Panc1 (cell line): Measurements from ENCODE around the gene AGPAT1. TPM values are rescaled to one million over a fixed set of nuclear protein-coding genes. Genes with fewer than 3 reads are reported as not detected.

Source experiments
- ATAC-seq: fragments of 200-7000 bp; cut with Tn5 transposase; 2 replicates; pipeline ENCODE4 v1.9.1; 2020; ENCODE audit warnings: mild to moderate bottlenecking, moderate library complexity
- BruUV-seq: library from RNA; stranded (reverse); fragments of 400-500 nt; replicated peaks from 2 replicates; lab custom pipeline; 2021; lab: Mats Ljungman, UMichigan
- CTCF ChIA-PET: fragments of 300-600 bp; sonication (Branson Sonifier 250); formaldehyde crosslinking; loops from one replicate; lab custom pipeline; 2022; ENCODE audit warnings: antibody characterized with exemption; lab: Charles Lee
- POLR2A ChIA-PET: fragments of 300-600 bp; sonication (Branson Sonifier 250); formaldehyde crosslinking; loops from one replicate; lab custom pipeline; 2022; ENCODE audit warnings: antibody characterized with exemption; lab: Charles Lee
- DNase-seq: peaks from one replicate; pipeline ENCODE4 v3.0.0-alpha.2; 2010; ENCODE audit warnings: low read depth, low spot score
- H3K27ac ChIP-seq: 2 replicates; pipeline ENCODE4 v1.5.1; 2011; ENCODE audit warnings: mild to moderate bottlenecking, low read length, inconsistent platforms
- H3K27me3 ChIP-seq: fragments of 200-500 bp; sonication (Bioruptor generic); 2 replicates; pipeline ENCODE4 v1.6.0; 2014; ENCODE audit warnings: low read length, inconsistent platforms; ENCODE audit not compliant: control insufficient read depth, insufficient read depth
- H3K36me3 ChIP-seq: fragments of 200-500 bp; sonication (Bioruptor generic); 2 replicates; pipeline ENCODE4 v1.5.1; 2014; ENCODE audit warnings: inconsistent platforms, mild to moderate bottlenecking, low read length, moderate library complexity; ENCODE audit not compliant: control insufficient read depth, insufficient read depth
- H3K4me1 ChIP-seq: 2 replicates; pipeline ENCODE4 v1.5.1; 2011; ENCODE audit warnings: inconsistent platforms, mild to moderate bottlenecking, low read length, moderate library complexity; ENCODE audit not compliant: control insufficient read depth, insufficient read depth
- H3K4me3 ChIP-seq, 2 experiments: 2 replicates each; pipeline ENCODE4 v1.5.1; 2011 to 2012; ENCODE audit warnings: low read depth in 2 of 2, low read length in 2 of 2, mild to moderate bottlenecking in 2 of 2, inconsistent platforms in 1 of 2, moderate library complexity in 1 of 2
- H3K9me3 ChIP-seq: fragments of 200-500 bp; sonication (Bioruptor generic); 2 replicates; pipeline ENCODE4 v1.5.1; 2014; ENCODE audit warnings: low read depth, mild to moderate bottlenecking, inconsistent platforms, low read length, moderate library complexity; ENCODE audit not compliant: control insufficient read depth, insufficient read depth
- CTCF ChIP-seq: fragments of 450-650 bp; IDR thresholded peaks from 2 replicates; pipeline ENCODE4 v1.5.1; 2017; ENCODE audit warnings: mild to moderate bottlenecking
- POLR2AphosphoS5 ChIP-seq: IDR thresholded peaks from 2 replicates; pipeline ENCODE4 v1.6.1; 2012; ENCODE audit warnings: mild to moderate bottlenecking, low read depth, low read length, moderate library complexity
- REST ChIP-seq, 2 experiments: IDR thresholded peaks; 2 replicates each; pipeline ENCODE4 v1.6.1; 2011 to 2012; ENCODE audit warnings: low read depth in 2 of 2, control low read depth in 1 of 2, low read length in 1 of 2, mild to moderate bottlenecking in 1 of 2, moderate library complexity in 1 of 2; ENCODE audit not compliant: insufficient read depth in 1 of 2
- SIN3A ChIP-seq: IDR thresholded peaks from 2 replicates; pipeline ENCODE4 v1.6.1; 2012; ENCODE audit warnings: low read depth, mild to moderate bottlenecking, low read length, moderate library complexity, borderline replicate concordance; ENCODE audit not compliant: insufficient read depth
- TCF7L2 ChIP-seq: IDR thresholded peaks from 2 replicates; pipeline ENCODE4 v1.6.1; 2011; ENCODE audit warnings: mild to moderate bottlenecking, low read depth, low read length, inconsistent platforms
- in situ Hi-C: cut with HindIII; loops from 2 replicates; pipeline ENCODE4 v1.10.0; 2016; ENCODE audit warnings: low sequenced_read_pairs, low pct_unique_long_range_greater_than_20kb
- intact Hi-C: fragments of 100-400 bp; cut with micrococcal nuclease; formaldehyde crosslinking; loops from one replicate; pipeline ENCODE4 v1.10.0; 2022; ENCODE audit not compliant: unreplicated experiment
- total RNA-seq: library from RNA; stranded (reverse); gene quantifications from one replicate; pipeline ENCODE4 v1.2.1, GENCODE V29; 2021; ENCODE audit not compliant: unreplicated experiment

AGPAT1 gene
- total RNA-seq, 1 experiment from 2014 or later, result 88.4 TPM

- Histone ChIP-seq H3K9me3 (no peaks in the 10 kb centered on the region), H3K27me3 (no peaks in the 10 kb centered on the region), H3K36me3 (0 out of 2 replicates have a peak, but pooled peaks cover 4% of the 10 kb centered on the region), H3K27ac (no peak overlapping the region), H3K4me1 (peaks cover 36% of the 10 kb centered on the region), H3K4me3 (no peak overlapping the region)
- ATAC-seq, result no peak
- intact Hi-C loops, result no loop called here
- in situ Hi-C loops, result no loop called here
- TF ChIP-seq POLR2AphosphoS5, result no peak
- TF ChIP-seq REST (IDR thresholded peaks at IDR 0.05; ENCODE audit: insufficient read depth in 1 of 2, low read depth in 2 of 2, low read length in 1 of 2), result no peak
- TF ChIP-seq CTCF, result no peak
- no peak for TF ChIP-seq SIN3A
- no peak for TF ChIP-seq TCF7L2
- ChIA-PET POLR2A (no interaction called here), CTCF (no interaction called here)
- BruUV-seq, result no TSS peak
- DNase-seq, result no peak
Observed at GRCh38 chr6:32174416-32174815, 1.5 kb downstream of the AGPAT1 start.

GRCh38 chr6:32173051-32173727 is 2.7 kb downstream of the AGPAT1 start:
- POLR2A ChIA-PET, result no interaction called here
- ATAC-seq (no peak), DNase-seq (no peak)
- TF ChIP-seq SIN3A, result no peak
- Histone ChIP-seq H3K4me3 (no peak overlapping the region), H3K4me1 (peaks cover 32% of the 10 kb centered on the region), H3K27me3 (no peaks in the 10 kb centered on the region), H3K36me3 (0 out of 2 replicates have a peak, but pooled peaks cover 4% of the 10 kb centered on the region), H3K9me3 (no peaks in the 10 kb centered on the region), H3K27ac (no peak overlapping the region)
- CTCF ChIA-PET, result no interaction called here
- no TSS peak for BruUV-seq
- in situ Hi-C loops, result no loop called here
- intact Hi-C loops, result no loop called here

GRCh38 chr6:32171234-32171633 is 4.7 kb downstream of the AGPAT1 start:
- Histone ChIP-seq H3K27ac (no peak overlapping the region), H3K36me3 (0 out of 2 replicates have a peak, but pooled peaks cover 4% of the 10 kb centered on the region), H3K4me3 (no peak overlapping the region), H3K9me3 (no peaks in the 10 kb centered on the region), H3K4me1 (peaks cover 21% of the 10 kb centered on the region), H3K27me3 (no peaks in the 10 kb centered on the region)
- ChIA-PET CTCF (no interaction called here), POLR2A (no interaction called here)
- TF ChIP-seq REST (IDR thresholded peaks at IDR 0.05; ENCODE audit: insufficient read depth in 1 of 2, low read depth in 2 of 2, low read length in 1 of 2) (no peak), TCF7L2 (no peak), CTCF (no peak)
- no TSS peak for BruUV-seq
- ATAC-seq, result no peak
- no peak for DNase-seq
- intact Hi-C loops (no loop called here), in situ Hi-C loops (no loop called here)
